HG03354 (cell line): ENCODE measurements around the gene SLFN12L.
"Not testable (repeated sequence)": the region's sequence is repeated elsewhere in the genome, so short reads cannot be mapped to it uniquely, and the experiment has no call there.

Source experiments
- ATAC-seq: cut with Tn5 transposase; IDR thresholded peaks from one replicate; pipeline ENCODE4 v1.9.1; 2021; ENCODE audit warnings: mild to moderate bottlenecking; ENCODE audit not compliant: unreplicated experiment, poor library complexity, severe bottlenecking

Gene SLFN12L

GRCh38 chr17:35545150-35545549, 7.7 kb upstream of the SLFN12L start:
- ATAC-seq = no peak

GRCh38 chr17:35543856-35544255, 6.4 kb upstream of the SLFN12L start:
- ATAC-seq = no peak

- no peak for ATAC-seq
Measured at GRCh38 chr17:35542990-35543389, 5.5 kb upstream of the SLFN12L start.

- no peak for ATAC-seq
Measured at GRCh38 chr17:35541434-35541833, 4.0 kb upstream of the SLFN12L start.

- ATAC-seq = no peak
Measured at GRCh38 chr17:35540589-35541404, 3.3 kb upstream of the SLFN12L start.

- ATAC-seq = no peak
Measured at GRCh38 chr17:35539659-35540026, 2.2 kb upstream of the SLFN12L start.

GRCh38 chr17:35536664-35537171, 760 bp downstream of the SLFN12L start:
- ATAC-seq = no peak

GRCh38 chr17:35535406-35535805, 2.1 kb downstream of the SLFN12L start:
- not testable (repeated sequence) for ATAC-seq

GRCh38 chr17:35534576-35535093, 2.8 kb downstream of the SLFN12L start:
- ATAC-seq = no peak

- no peak for ATAC-seq
Measured at GRCh38 chr17:35531160-35531559, 6.3 kb downstream of the SLFN12L start.

GRCh38 chr17:35529866-35530265, 7.6 kb downstream of the SLFN12L start:
- ATAC-seq = no peak

- ATAC-seq = not testable (repeated sequence)
Measured at GRCh38 chr17:35529326-35529725, 8.2 kb downstream of the SLFN12L start.

- no peak for ATAC-seq
Measured at GRCh38 chr17:35523296-35523695, 14.2 kb downstream of the SLFN12L start.

- ATAC-seq = not testable (repeated sequence)
Measured at GRCh38 chr17:35521654-35522256, 15.7 kb downstream of the SLFN12L start.

- ATAC-seq = no peak
Measured at GRCh38 chr17:35521150-35521549, 16.3 kb downstream of the SLFN12L start.

- ATAC-seq = no peak
Measured at GRCh38 chr17:35519906-35520442, 17.5 kb downstream of the SLFN12L start.

- ATAC-seq = no peak
Measured at GRCh38 chr17:35519439-35519838, 18.0 kb downstream of the SLFN12L start.

- ATAC-seq = not testable (repeated sequence)
Measured at GRCh38 chr17:35518431-35518830, 19.0 kb downstream of the SLFN12L start.

- ATAC-seq = no peak
Measured at GRCh38 chr17:35515027-35515426, 22.5 kb downstream of the SLFN12L start.

GRCh38 chr17:35514564-35514963, 22.9 kb downstream of the SLFN12L start:
- ATAC-seq = no peak

- ATAC-seq = no peak
Measured at GRCh38 chr17:35510052-35510451, 27.4 kb downstream of the SLFN12L start.
